Measurements from ENCODE around the gene TMEM138.

GRCh38 chr11:61349189-61349751, 12.9 kb upstream of the TMEM138 start:
- no peak for TF ChIP-seq CTCF (IDR thresholded peaks at IDR 0.05)
- no peak for TF ChIP-seq POLR2A (IDR thresholded peaks at IDR 0.05)

Measured in vagina (tissue), 2 donors.